ENCODE measurements around the gene GUSB. TPM values are rescaled to one million over a fixed set of nuclear protein-coding genes. Genes with fewer than 3 reads are reported as not detected.

GUSB gene
- total and polyA plus RNA-seq, 2 of the 4 experiments (the other 2 are of a cell fraction) = 12.9 to 47.7 TPM

- no peak overlapping the region for H2BK20ac ChIP-seq (ENCODE audit: low read depth, low read length)
- no peak overlapping the region for H2BK120ac ChIP-seq (ENCODE audit: low read depth, low read length)
- H4K8ac ChIP-seq (ENCODE audit: low read depth in 2 of 2, low read length in 2 of 2) = no peak overlapping the region
- peaks cover 23 to 59% of the 10 kb centered on the region in 2 experiments for H3K79me1 ChIP-seq (ENCODE audit: low read depth in 1 of 2, low read length in 2 of 2)
- no peak for DNase-seq
- H2AFZ ChIP-seq (replicated peaks; ENCODE audit: low read length, poor library complexity) = no peak overlapping the region
- H2AK9ac ChIP-seq (replicated peaks; ENCODE audit: low read depth, low read length, poor library complexity) = no peak overlapping the region
- H3K14ac ChIP-seq (replicated peaks; ENCODE audit: low read depth, low read length) = no peak overlapping the region
- ATAC-seq (ENCODE audit: low read depth) = no peak
- POLR2A ChIA-PET (ENCODE audit: unreplicated experiment) = no interaction called here
- no peaks in the 10 kb centered on the region; the same call in 1 of the 2 replicates for H3K36me3 ChIP-seq (ENCODE audit: control insufficient read depth, insufficient read depth, low read length)
- H2BK5ac ChIP-seq (ENCODE audit: low read depth, low read length, poor library complexity, severe bottlenecking) = no peak overlapping the region
- no peak overlapping the region for H2AK5ac ChIP-seq (ENCODE audit: low read depth, low read length)
- no peak overlapping the region for H3K56ac ChIP-seq (ENCODE audit: extremely low read depth, insufficient read depth, low read length)
- H3K9me3 ChIP-seq (ENCODE audit: control insufficient read depth, insufficient read depth, low read length) = no peaks in the 10 kb centered on the region
- in situ Hi-C loops (cut with MboI; ENCODE audit: low sequenced_read_pairs) = no loop called here
- no peak overlapping the region for H3K4ac ChIP-seq (ENCODE audit: low read depth, low read length)
- no peak overlapping the region for H3K23ac ChIP-seq (ENCODE audit: low read depth, low read length)
- CTCF ChIA-PET = no interaction called here
- dilution Hi-C loops (cut with HindIII; ENCODE audit: low sequenced_read_pairs, unreplicated experiment) = no loop called here
- H3K4me2 ChIP-seq (ENCODE audit: low read depth, low read length) = no peak overlapping the region
- no peak overlapping the region for H4K91ac ChIP-seq (ENCODE audit: insufficient read depth, low read depth, low read length)
- TF ChIP-seq POLR2A (IDR thresholded peaks at IDR 0.05; ENCODE audit: low read depth, low read length) = no peak
- TF ChIP-seq SMC3 (IDR thresholded peaks at IDR 0.05; ENCODE audit: low read depth, low read length) = no peak
- TF ChIP-seq BHLHE40 (IDR thresholded peaks at IDR 0.05; ENCODE audit: low read depth, low read length) = no peak
- TF ChIP-seq MXI1 (IDR thresholded peaks at IDR 0.05; ENCODE audit: borderline replicate concordance, low read depth, low read length) = no peak
- no peaks in the 10 kb centered on the region for H3K9me1 ChIP-seq (ENCODE audit: insufficient read depth, low read length)
- H2BK15ac ChIP-seq (ENCODE audit: low read depth, low read length) = no peak overlapping the region
- intact Hi-C loops (cut with micrococcal nuclease) = no loop called here
- H4K5ac ChIP-seq (ENCODE audit: low read depth, low read length) = no peak overlapping the region
- no peaks in the 10 kb centered on the region for H3K4me1 ChIP-seq (ENCODE audit: control insufficient read depth, insufficient read depth, low read length)
- H3K27ac ChIP-seq (ENCODE audit: insufficient read depth, low read length) = no peak overlapping the region
- peaks cover 31% of the 10 kb centered on the region for H4K20me1 ChIP-seq (ENCODE audit: insufficient read depth, low read length)
- H3K4me3 ChIP-seq (ENCODE audit: insufficient read depth, low read depth, low read length) = no peak overlapping the region
- H3K18ac ChIP-seq (ENCODE audit: low read depth, low read length) = no peak overlapping the region
- 63% methylated on average over 2 of the region's 3 CpGs; no CpG with 5 or more reads in 1 of the 2 experiments for WGBS, 2 experiments (ENCODE audit: extremely low coverage in 2 of 2, insufficient read length in 1 of 2)
- no peaks in the 10 kb centered on the region for H3K27me3 ChIP-seq (ENCODE audit: control insufficient read depth, insufficient read depth, low read length)
- no peak overlapping the region for H3K9ac ChIP-seq (ENCODE audit: low read depth, low read length)
- no TSS peak for BruUV-seq (replicated peaks)
Observed at GRCh38 chr7:65925040-65925439, 57.0 kb downstream of the GUSB start.

All from IMR-90 (cell line).